Left forelimb (tissue), 1 donor: ENCODE results near the gene SERINC3.
"Not testable (repeated sequence)": the region's sequence is repeated elsewhere in the genome, so short reads cannot be mapped to it uniquely, and the experiment has no call there.

Experiments used
- DNase-seq: peaks from one replicate; pipeline ENCODE4 v3.0.0-alpha.2; 2018; ENCODE audit warnings: low spot score

The SERINC3 gene

GRCh38 chr20:44491635-44492395 is 30.1 kb downstream of the SERINC3 start:
- DNase-seq, result no peak

DNA sequence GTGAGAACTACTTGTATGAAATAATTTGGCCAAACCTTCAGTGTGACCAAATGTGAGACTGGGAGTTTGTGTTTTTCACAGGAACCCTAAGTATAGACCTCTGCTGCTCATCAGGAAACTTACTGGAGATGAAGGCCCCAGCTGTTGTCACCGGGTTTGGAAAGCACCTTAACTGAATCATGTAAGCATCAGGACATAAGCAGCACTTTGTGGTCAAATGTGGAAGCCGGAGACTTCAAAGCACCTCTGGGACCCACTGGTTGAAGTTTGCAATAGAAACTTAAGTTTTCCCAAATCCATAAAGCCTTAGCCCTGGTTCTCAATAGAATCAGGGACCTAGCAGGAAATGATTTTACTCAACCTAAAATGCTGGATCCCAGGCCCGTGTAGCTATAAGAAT is 31.9 kb downstream of the SERINC3 start:
- no peak for DNase-seq

- DNase-seq, result no peak
These were observed 32.6 kb downstream of the SERINC3 start for GRCh38 chr20:44489223-44489622.

DNA sequence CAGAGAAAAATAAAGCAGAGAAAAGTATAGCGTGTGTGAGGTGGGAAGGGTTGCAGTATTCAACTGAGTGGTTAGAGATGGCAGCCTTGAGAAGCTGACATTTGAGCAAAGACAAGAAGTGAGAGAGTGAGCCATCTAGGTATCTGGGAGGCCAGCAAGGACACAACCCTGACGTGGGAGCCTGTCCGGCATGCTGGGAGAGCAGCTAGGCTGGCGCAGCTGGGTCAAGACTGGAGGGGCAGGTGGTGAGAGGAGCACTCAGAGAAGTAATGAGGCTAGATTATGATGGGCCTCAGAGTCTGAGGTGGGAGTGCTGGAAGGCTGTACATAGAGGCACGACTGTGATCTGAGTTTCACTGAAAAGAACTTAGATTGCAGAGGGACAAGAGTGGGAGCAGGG is 33.3 kb downstream of the SERINC3 start:
- no peak for DNase-seq

- DNase-seq, result no peak
These were observed 36.1 kb downstream of the SERINC3 start for GRCh38 chr20:44485830-44486198.

DNA sequence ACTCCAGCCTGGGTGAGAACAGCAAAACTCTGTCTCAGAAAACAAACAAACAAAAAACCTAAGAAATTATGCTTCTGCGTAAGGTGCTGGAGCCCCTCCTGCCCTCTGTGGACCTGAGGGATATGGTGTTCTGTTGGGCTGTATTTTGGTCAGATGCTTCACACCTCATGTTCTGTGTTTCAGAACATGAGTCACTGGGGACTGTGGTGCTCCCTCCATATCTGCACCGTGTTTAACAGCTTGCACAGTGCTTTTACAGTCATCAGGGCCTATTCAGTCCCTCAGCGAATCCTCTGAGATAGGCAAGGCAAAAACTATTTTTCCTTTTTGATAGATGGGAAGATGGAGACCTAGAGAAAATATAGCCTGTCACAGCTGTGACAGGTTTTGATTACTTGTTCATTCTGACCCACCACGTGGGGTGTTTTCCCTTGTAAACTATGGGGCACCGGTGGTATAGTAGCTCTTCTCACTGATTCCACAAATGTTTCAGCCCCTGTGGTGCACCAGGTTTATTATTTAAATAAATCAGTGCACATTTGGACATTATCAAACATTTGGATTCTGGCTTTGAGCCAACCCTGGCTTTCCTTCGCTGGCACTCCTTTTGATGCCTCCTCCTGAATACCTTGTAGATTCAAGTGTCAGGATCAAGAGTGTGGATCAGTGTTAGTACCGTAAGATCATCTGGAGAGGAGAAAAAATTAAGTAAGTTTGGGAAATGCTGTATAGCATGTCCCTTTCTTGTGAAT is 36.6 kb downstream of the SERINC3 start:
- no peak for DNase-seq

DNA sequence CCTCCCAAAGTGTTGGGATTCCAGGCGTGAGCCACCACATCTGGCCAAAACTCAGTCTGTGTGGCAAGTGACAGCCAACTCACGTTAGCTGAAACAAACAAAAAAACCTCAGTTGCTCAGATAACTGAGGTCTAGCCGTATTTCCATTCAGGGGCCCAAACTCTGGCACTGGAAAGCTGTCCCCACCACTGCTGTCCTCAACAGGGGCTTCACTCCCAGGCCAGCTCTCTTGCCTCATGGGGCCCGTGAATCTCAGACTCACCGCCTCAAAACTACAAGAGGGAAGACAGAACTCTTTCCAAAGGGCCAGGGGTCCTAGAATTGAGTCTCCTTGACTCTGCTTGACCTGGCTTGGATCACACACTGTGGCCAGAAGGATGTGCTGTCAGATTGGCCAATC is 38.8 kb downstream of the SERINC3 start:
- DNase-seq, result no peak

GRCh38 chr20:44481719-44482416 is 40.0 kb downstream of the SERINC3 start:
- no peak for DNase-seq

GRCh38 chr20:44480097-44480496 is 41.8 kb downstream of the SERINC3 start:
- DNase-seq, result no peak

DNA sequence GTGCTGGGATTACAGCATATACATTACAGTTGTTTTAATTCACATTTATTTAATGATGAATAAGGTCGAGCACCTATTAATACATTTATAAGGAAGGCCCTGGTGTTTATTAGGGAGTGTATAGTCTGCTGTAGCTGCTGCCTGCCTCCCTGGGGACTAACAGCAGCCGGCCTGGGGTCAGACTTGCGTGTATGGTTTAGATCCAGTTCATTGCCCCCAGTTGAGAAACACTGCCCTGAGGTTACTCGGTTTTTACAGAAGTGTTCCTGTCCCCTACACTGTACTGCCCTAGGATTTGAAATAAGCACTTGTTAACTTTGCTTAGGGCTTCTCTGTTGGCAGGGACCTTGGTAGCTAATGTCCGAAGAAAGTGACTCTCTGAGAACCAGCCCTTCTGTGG is 42.2 kb downstream of the SERINC3 start:
- DNase-seq, result no peak

GRCh38 chr20:44478206-44478605 is 43.7 kb downstream of the SERINC3 start:
- DNase-seq, result no peak

- no peak for DNase-seq
These were observed 44.7 kb downstream of the SERINC3 start for GRCh38 chr20:44477151-44477550.

- peak; percentile 92 for DNase-seq
These were observed 45.9 kb downstream of the SERINC3 start, which contains the start of gene TTPAL for GRCh38 chr20:44475694-44476560. Gene TTPAL (plus strand): TSS chr20:44475874. CDS start chr20:44480000, 4,126 bp downstream.

- DNase-seq, result no peak
These were observed 46.5 kb downstream of the SERINC3 start for GRCh38 chr20:44475372-44475693.

- DNase-seq, result not testable (repeated sequence)
These were observed 49.6 kb downstream of the SERINC3 start for GRCh38 chr20:44472283-44472682.

GRCh38 chr20:44471481-44471882 is 50.4 kb downstream of the SERINC3 start:
- no peak for DNase-seq

- no peak for DNase-seq
These were observed 51.5 kb downstream of the SERINC3 start for GRCh38 chr20:44470327-44470726.

GRCh38 chr20:44468044-44468782 is 53.7 kb downstream of the SERINC3 start:
- no peak for DNase-seq

DNA sequence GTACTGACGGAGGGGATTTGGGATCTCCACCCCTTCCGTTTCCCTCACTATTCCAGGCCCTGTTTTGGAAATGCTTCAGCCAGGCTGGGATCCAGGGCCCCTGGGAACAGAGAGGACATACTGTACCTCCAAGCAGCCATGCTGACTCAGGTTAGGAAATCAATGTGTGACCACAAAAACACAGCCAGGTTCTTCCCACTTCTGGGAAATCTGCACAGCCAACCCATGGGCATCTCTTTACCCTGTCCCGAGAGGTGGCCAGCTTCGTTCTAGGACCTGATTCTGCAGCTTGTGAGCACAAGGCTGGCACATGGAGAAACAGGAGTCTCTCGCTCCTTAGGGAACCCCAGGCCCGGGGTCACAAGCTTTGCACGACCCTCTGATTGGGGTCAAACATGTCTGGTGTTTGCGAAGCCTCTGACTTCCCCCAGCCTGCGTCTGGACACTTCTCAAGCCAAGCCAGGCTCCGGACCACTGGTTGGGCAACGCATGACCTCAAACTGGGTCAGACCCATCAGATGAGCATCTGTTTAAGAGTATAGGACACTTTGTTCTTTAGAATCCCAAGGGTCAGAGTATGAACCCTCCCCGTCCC is 54.5 kb downstream of the SERINC3 start:
- no peak for DNase-seq

- DNase-seq, result no peak
These were observed 56.8 kb downstream of the SERINC3 start for GRCh38 chr20:44465001-44465560.

- DNase-seq, result no peak
These were observed 57.4 kb downstream of the SERINC3 start for GRCh38 chr20:44464514-44464913.
